C4-2B (cell line): ENCODE measurements around the gene IFIH1.

Experiments
- H3K27ac ChIP-seq: fragments of 450-650 bp; 2 replicates; pipeline ENCODE4 v1.5.1; 2017
- ZFX ChIP-seq: fragments of 450-650 bp; IDR thresholded peaks from 2 replicates; pipeline ENCODE4 v1.6.1; 2017
- TF ChIP-seq, protein P1 (sequence below): fragments of 450-650 bp; conservative IDR thresholded peaks from 2 replicates; pipeline ENCODE4 v1.5.1; 2017; ENCODE audit warnings: mild to moderate bottlenecking

Gene IFIH1

DNA sequence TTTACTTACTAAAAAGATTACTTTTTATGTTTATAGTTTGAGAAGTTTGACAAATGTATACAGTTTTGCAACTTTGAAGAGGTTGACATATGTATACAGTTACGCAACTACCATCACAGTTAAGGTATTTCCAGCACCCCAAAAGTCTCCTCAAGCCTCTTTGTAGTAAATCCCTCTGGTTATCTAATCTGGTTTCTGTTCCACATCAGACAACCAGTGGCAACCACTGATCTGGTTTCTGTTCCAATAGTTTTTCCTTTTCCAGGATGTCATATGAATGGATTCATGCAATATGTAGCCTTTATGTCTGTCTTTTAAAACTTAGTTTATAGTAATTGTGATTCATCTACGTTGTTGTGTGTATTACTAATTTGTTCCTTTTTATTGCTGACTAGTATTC is 23.5 kb downstream of the IFIH1 start:
- H3K27ac ChIP-seq = no peak overlapping the region
- no peak for TF ChIP-seq ZFX
- TF ChIP-seq, protein P1, sequence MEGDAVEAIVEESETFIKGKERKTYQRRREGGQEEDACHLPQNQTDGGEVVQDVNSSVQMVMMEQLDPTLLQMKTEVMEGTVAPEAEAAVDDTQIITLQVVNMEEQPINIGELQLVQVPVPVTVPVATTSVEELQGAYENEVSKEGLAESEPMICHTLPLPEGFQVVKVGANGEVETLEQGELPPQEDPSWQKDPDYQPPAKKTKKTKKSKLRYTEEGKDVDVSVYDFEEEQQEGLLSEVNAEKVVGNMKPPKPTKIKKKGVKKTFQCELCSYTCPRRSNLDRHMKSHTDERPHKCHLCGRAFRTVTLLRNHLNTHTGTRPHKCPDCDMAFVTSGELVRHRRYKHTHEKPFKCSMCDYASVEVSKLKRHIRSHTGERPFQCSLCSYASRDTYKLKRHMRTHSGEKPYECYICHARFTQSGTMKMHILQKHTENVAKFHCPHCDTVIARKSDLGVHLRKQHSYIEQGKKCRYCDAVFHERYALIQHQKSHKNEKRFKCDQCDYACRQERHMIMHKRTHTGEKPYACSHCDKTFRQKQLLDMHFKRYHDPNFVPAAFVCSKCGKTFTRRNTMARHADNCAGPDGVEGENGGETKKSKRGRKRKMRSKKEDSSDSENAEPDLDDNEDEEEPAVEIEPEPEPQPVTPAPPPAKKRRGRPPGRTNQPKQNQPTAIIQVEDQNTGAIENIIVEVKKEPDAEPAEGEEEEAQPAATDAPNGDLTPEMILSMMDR = no peak

DNA sequence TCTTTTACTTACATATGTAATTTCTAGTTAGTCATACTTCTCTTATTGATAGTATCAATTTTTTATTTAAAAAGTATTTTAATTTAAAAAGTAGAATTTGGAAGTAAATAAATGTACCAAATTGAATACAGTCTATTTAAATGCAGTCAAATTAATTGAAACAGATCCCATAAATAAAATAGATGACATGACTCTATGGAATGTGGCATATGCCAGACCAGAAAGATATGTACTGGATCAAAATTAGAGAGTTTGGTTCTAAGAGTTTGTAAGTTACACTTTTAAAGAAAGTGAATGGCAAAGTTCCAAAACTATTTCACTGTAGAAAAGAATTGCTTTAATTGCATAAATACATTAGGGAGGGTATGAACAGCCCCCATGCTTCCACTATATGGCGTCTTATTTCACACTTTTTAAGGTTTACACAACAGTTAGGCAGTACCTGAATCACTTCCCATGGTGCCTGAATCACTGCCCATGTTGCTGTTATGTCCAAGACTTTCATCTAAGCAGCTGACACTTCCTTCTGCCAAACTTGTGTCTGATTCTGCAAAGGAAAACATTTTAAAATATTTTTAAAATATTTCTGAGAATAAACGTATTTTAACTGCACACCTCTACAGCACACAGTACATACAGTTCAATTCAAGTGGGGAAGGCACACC is 25.2 kb downstream of the IFIH1 start:
- TF ChIP-seq ZFX = no peak
- TF ChIP-seq, protein P1 = no peak
- no peak overlapping the region for H3K27ac ChIP-seq

DNA sequence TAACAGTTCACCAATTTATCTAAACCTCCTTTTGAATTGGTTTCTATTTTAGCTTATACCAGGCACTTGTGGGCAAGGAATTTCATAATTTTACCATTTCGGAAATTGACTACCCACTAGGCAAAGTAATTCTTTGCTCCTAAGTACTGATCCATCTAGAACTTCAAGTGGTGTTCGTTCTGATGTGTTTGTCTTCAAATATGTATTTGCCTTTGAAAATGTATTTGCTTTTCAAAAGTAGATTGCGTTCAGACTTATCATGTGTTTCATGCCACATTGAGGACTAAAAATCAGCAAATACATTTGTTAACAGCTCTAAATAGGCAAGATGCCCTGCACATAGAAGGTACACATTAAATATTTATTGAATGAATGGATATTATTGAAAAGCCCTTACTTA is 26.7 kb downstream of the IFIH1 start:
- no peak overlapping the region for H3K27ac ChIP-seq
- no peak for TF ChIP-seq ZFX
- TF ChIP-seq, protein P1 = no peak

DNA sequence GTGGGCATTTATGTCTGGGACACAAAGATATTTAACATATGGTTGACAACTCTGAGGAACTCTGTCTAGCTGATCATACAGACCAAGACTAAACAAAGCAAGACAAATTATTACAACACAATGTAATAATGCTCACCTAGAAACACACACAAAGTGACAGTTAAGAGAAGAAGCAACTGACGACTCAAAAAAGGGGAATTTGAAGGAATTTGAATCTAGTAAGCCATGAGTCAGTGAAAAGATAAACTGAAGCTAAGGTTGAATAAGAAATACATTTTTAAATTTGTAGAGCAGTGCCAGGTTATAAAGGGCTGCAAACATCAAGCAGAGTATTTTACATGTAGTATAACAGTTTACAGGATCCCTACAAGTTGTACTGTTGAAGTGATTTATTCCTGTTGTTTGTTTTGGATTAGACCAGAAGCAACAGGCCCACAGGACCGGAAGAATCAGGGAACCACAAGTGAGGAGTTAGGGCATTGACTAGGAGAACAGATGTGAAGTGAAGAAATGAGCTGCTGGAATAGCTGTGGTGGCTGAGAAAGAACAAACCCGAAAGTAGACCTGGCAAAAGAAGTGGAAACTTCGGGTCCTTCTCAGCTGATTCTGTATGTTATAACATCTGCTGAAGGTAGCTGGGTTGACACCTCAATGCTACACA is 35.6 kb downstream of the IFIH1 start:
- TF ChIP-seq ZFX = no peak
- TF ChIP-seq, protein P1 = no peak
- H3K27ac ChIP-seq = no peak overlapping the region

DNA sequence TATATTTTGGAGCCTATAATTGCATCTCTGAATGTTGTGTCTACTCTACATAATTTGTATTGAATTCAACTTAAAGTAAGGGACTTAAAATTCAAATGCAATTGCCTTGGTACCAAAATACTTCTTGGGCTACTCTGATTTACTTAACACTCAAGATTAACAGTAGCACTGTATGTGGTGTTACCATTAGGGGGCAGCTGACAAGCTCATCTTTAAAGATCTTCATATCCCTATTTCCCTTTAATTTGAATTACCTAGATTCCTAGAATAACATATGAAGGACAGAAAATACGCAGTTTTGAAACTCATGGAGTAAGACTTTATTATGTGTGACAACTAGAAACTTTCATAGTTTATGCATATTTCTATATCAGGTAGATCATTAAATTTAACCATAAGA is 37.8 kb downstream of the IFIH1 start:
- TF ChIP-seq, protein P1 = peak; percentile 3; the same call in 1 of the 2 replicates
- TF ChIP-seq ZFX = no peak
- no peak overlapping the region for H3K27ac ChIP-seq

DNA sequence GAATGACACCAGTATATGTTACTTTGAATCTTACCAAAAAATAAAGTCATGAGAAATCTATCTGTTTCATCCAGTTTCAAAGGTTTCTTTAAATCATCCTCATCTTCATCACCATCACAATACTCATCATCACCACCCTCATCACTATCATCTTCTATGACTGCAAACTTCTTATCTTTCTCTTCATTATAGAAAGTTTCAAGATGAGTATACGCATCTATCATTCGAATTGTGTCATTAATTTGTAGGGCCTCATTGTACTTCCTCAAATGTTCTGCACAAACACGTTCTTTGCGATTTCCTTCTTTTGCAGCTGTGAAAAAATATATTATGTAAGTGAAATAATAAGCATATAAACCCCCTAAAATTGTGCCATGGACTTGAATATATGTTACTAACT is 41.1 kb downstream of the IFIH1 start:
- TF ChIP-seq, protein P1 = no peak
- no peak for TF ChIP-seq ZFX
- H3K27ac ChIP-seq = no peak overlapping the region

DNA sequence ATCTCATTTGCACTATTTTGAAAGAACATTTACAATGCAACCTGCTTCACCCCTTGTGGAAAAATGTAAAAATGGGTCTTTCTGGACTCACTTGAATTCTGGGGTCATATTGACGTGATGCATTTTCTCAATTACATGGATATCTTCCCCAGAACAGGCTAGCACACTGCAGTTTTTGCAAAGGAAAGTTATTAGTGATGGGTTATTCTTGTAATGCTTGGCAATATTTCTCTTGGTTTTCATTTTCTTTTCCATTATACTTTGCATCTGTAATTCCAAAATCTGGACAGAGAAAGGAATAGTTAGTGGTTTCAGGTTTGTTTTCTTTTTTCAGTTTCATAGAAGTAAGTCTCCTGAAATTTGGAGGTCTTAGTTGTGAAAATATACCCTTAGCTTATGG is 50.5 kb downstream of the IFIH1 start:
- TF ChIP-seq, protein P1 = no peak
- no peak for TF ChIP-seq ZFX
- no peak overlapping the region for H3K27ac ChIP-seq
